ENCODE results near the gene VWA8. TPM values are rescaled to one million over a fixed set of nuclear protein-coding genes. Genes with fewer than 3 reads are reported as not detected.

VWA8 gene
- total RNA-seq, 1 donor from 2014 or later, result 11.5 TPM

DNA sequence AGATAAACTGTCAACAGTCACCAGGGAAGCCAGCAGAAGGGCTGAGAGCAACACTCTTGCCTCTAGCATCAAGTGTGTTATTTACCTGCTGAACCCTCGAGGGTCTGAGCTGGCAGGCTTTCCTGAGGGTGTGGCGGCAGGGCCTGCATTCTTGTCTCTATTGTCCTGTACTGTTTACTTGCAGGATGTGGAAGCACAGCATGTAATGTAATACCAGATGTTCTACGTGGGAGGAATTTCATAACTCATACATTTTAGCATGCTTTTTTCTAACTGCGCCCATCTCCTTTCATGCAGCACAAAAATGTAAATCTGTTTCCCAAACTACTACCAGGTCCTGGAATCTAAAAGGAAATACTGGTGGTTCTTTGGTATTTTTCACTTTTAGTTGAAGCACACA is 350.5 kb downstream of the VWA8 start:
- ATAC-seq, result peak; percentile 44

DNA sequence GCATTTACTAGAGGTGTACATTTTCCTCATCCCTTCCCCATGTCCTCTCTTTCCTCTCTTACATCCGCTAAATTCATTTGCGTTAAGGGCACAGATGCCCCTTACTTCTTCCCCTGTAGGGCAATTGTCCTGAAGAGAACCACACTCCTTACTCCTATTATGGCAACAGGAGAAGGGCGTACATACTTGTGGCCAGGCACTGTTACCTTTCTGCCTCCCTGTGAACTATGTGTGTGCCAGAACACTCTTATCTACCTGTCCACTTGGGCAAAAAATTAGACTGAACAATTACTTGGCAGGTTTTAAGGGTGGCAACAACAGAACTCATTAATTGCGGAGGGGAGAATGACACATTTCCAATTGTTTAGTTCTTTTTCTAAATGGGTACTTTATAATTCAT is 351.1 kb downstream of the VWA8 start:
- no peak for ATAC-seq

GRCh38 chr13:41608839-41609177 is 352.1 kb downstream of the VWA8 start:
- ATAC-seq, result no peak

- no peak for ATAC-seq
Observed at GRCh38 chr13:41608111-41608838, 352.6 kb downstream of the VWA8 start.

- no peak for ATAC-seq
Observed at GRCh38 chr13:41606646-41607045, 354.3 kb downstream of the VWA8 start.

- no peak for ATAC-seq
Observed at GRCh38 chr13:41605319-41606285, 355.3 kb downstream of the VWA8 start.

DNA sequence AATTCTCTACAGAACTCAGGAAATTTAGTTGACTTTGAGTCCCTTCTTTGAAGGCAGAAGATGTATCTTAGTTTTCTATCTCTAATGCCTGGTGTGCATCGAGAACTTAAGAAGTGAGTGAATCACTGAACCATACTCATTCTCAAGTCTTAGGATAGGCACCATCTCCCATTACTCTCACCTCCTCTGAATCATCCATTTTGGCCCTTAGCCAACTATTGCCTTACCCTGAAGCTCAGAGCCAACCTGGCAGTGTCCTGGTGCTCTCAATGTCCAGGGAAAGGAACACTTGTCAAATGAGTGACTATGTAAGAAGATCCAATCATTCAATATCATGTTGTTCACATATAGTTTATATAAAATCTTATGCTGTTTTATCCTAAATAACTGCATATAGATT is 357.0 kb downstream of the VWA8 start:
- ATAC-seq, result peak; percentile 75

- ATAC-seq, result no peak
Observed at GRCh38 chr13:41601718-41602445, 359.0 kb downstream of the VWA8 start.

- no peak for ATAC-seq
Observed at GRCh38 chr13:41599619-41600018, 361.3 kb downstream of the VWA8 start.

DNA sequence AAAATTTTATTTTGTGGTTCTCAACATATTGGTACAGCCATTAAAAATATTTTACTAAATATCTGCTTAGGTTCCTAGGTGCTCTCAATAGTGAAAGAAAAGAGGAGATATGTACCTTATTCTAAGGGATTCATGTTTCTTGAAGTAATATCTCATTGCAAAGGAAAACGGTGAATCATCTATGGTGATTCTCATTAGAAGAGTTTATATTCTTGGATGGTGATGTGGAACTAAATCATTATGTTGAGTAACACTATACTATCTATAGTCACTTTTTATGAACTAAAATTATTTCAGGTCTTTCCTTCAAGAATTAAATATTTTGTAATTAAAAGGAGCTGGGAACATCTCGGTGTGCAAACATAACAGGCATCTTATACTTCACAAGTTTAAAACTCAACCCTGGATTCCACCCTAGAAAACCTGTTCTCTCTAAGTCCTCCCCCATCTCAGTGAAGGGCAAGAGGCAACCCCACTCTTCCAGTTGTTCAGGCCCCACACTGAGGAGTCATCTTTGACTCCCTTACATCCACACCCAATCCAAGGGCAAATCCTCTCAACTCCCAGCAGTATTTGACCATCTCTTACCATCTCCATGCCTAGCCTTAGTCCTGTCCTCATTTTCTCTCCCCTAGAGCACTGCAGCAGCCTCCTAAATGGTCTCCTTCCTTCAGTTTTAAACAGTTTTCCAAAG is 363.4 kb downstream of the VWA8 start:
- peak; percentile 59 for ATAC-seq

GRCh38 chr13:41596190-41596589 is 364.7 kb downstream of the VWA8 start:
- ATAC-seq, result no peak

- no peak for ATAC-seq
Observed at GRCh38 chr13:41595298-41595697, 365.6 kb downstream of the VWA8 start.

DNA sequence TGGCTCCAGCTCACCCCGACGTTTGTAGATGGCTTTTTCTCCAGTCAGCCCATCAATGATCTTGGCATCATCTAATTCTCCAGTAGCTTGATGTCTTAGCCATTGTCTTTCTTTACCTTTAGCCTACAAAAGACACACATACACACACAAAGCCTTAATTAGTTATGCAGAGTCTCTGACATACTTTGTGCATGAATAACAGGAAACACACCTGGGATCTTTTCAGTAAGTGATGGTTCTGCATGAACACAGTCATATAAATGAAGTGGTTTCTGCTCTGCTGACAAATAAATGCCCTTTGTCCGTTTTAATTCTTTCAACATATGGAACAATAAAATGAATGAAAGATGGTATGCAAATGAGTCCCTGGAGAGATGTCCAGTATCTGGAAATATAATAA is 370.3 kb downstream of the VWA8 start:
- ATAC-seq, result peak; percentile 89

GRCh38 chr13:41590122-41590521 is 370.8 kb downstream of the VWA8 start:
- no peak for ATAC-seq

- no peak for ATAC-seq
Observed at GRCh38 chr13:41589434-41589833, 371.5 kb downstream of the VWA8 start.

- peak; percentile 70 for ATAC-seq
Observed at GRCh38 chr13:41588899-41589298, 372.0 kb downstream of the VWA8 start.

DNA sequence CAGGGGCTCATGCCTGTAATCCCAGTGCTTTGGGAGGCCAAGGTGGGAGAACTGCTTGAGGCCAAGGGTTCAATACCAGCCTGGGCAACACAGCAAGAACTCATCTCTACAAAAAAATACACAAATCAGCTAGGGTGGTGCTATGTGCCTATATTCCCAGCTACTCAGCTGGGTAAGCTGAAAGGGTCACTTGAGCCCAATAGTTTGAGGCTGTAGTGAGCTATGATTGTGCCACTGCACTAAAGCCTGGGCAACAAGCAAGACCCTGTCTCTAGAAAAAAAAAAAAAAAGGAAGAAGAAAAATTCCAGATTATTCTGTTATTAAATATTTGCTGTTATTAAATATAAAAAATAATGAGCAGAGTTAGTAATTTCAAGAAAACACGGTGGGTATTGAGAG is 372.5 kb downstream of the VWA8 start:
- no peak for ATAC-seq

DNA sequence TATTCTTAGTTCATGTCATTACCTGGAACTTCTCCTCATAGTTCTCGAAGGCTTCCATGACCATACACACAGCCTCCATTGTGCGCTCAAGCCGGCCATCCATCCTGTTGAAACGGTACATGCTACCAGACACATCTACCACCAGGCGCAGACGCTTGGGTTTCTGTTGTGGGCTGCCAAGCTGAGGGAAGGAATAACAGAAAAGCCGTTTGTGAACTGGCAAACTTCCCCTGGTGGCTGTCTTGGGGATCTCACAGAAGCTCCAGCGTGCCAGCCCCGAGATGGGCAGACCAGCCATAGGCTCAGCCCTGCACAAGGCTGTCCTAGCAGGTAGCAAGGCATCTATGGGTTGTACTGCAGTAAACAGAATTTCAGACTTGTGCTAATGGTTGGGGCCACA is 373.4 kb downstream of the VWA8 start:
- no peak for ATAC-seq

GRCh38 chr13:41586216-41586615 is 374.7 kb downstream of the VWA8 start:
- no peak for ATAC-seq

GRCh38 chr13:41582027-41582463 is 378.9 kb downstream of the VWA8 start:
- ATAC-seq, result no peak

- ATAC-seq, result no peak
Observed at GRCh38 chr13:41580345-41580744, 380.6 kb downstream of the VWA8 start.

DNA sequence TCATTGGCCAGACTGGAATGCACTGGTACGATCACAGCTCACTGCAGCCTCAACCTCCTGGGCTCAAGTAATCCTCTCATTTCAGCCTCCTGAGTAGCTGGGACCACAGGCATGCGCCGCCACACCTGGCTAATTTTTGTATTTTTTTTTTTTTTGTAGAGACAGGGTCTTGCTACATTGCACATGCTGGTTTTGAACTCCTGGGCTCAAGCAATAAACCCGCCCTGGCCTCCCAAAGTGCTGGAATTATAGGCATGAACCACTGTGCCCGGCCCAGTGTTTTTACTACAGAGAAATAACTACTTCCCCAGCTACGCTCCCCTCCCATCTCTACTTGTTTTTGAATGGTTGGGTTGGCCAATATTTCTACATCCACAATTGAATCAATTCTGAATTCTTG is 381.0 kb downstream of the VWA8 start:
- ATAC-seq, result no peak

DNA sequence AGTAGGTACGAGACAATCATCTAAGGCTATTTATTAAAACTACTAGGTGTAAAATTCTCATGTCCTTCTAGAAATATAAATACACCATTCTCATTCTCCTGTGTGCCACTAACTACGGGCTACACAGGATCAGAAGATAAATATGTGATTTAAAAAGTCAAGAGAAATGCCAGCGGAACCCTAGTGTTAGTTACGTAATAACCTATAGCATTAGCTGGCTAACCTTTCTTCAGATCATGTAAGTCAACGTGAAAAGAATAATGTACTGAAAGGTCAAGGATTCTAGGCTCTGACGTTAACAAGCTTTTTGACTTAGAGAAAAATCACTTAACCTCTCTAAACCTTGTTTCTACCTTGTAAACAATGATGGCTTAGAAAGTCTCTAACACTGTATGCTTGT is 381.7 kb downstream of the VWA8 start:
- ATAC-seq, result no peak
